Mesenchymal stem cell (in vitro differentiated cells and primary cell): ENCODE results near the gene EFCAB6.

Experiments used
- DNase-seq: peaks from one replicate; pipeline ENCODE4 v3.0.0-alpha.2; 2013
- H2AFZ ChIP-seq: one replicate; pipeline ENCODE4 v1.6.1; 2013; ENCODE audit warnings: low read depth, mild to moderate bottlenecking, control low read depth, inconsistent platforms, low read length, moderate library complexity
- H2AK5ac ChIP-seq: 2 replicates; pipeline ENCODE4 v1.6.1; 2013; ENCODE audit warnings: low read length, moderate library complexity, mild to moderate bottlenecking, inconsistent platforms; ENCODE audit not compliant: severe bottlenecking
- H2BK120ac ChIP-seq: one replicate; pipeline ENCODE4 v1.6.1; 2013; ENCODE audit warnings: low read depth, mild to moderate bottlenecking, inconsistent platforms, low read length, moderate library complexity
- H2BK12ac ChIP-seq, 2 experiments: one replicate each; pipeline ENCODE4 v1.6.1; 2013; ENCODE audit warnings: inconsistent platforms in 2 of 2, low read length in 2 of 2, mild to moderate bottlenecking in 2 of 2, moderate library complexity in 2 of 2, control low read depth in 1 of 2
- H2BK15ac ChIP-seq: one replicate; pipeline ENCODE4 v1.6.1; 2013; ENCODE audit warnings: mild to moderate bottlenecking, low read depth, inconsistent platforms; ENCODE audit not compliant: poor library complexity, severe bottlenecking
- H2BK5ac ChIP-seq: 2 replicates; pipeline ENCODE4 v1.6.1; 2013; ENCODE audit warnings: low read depth, mild to moderate bottlenecking, low read length, control low read depth, inconsistent platforms; ENCODE audit not compliant: poor library complexity, severe bottlenecking
- H3K14ac ChIP-seq, 2 experiments: one replicate each; pipeline ENCODE4 v1.6.1; 2013; ENCODE audit warnings: inconsistent platforms in 2 of 2, low read length in 2 of 2, control low read depth in 1 of 2, mild to moderate bottlenecking in 1 of 2, moderate library complexity in 1 of 2
- H3K18ac ChIP-seq, 2 experiments: one replicate each; pipeline ENCODE4 v1.6.1; 2013; ENCODE audit warnings: inconsistent platforms in 2 of 2, low read length in 2 of 2, control low read depth in 1 of 2, low read depth in 1 of 2, mild to moderate bottlenecking in 1 of 2
- H3K23ac ChIP-seq, 2 experiments: one replicate each; pipeline ENCODE4 v1.6.1; 2013; ENCODE audit warnings: inconsistent platforms in 2 of 2, low read length in 2 of 2, mild to moderate bottlenecking in 2 of 2, moderate library complexity in 2 of 2, control low read depth in 1 of 2
- H3K27ac ChIP-seq: 2 replicates; pipeline ENCODE4 v1.5.1; 2013; ENCODE audit warnings: mild to moderate bottlenecking, moderate library complexity, low read length, control low read depth, inconsistent platforms; ENCODE audit not compliant: poor library complexity, severe bottlenecking
- H3K27me3 ChIP-seq, 2 experiments: 2 replicates each; pipeline versions ENCODE4 v1.6.1 to v1.7.0; 2013; ENCODE audit warnings: low read length in 2 of 2, mild to moderate bottlenecking in 2 of 2, moderate library complexity in 2 of 2, control low read depth in 1 of 2, inconsistent platforms in 1 of 2; ENCODE audit not compliant: control insufficient read depth in 1 of 2, insufficient read depth in 1 of 2
- H3K36me3 ChIP-seq, 2 experiments: 2 replicates each; pipeline versions ENCODE4 v1.6.1 to v1.7.0; 2013; ENCODE audit warnings: low read length in 2 of 2, control low read depth in 1 of 2, inconsistent platforms in 1 of 2, low read depth in 1 of 2, mild to moderate bottlenecking in 1 of 2; ENCODE audit not compliant: insufficient read depth in 2 of 2, control insufficient read depth in 1 of 2
- H3K4ac ChIP-seq, 2 experiments: one replicate each; pipeline ENCODE4 v1.6.1; 2013; ENCODE audit warnings: inconsistent platforms in 2 of 2, low read length in 2 of 2, mild to moderate bottlenecking in 2 of 2, moderate library complexity in 2 of 2, control low read depth in 1 of 2, low read depth in 1 of 2
- H3K4me1 ChIP-seq: 2 replicates; pipeline ENCODE4 v1.6.1; 2013; ENCODE audit warnings: low read depth, low read length, control low read depth; ENCODE audit not compliant: control insufficient read depth, insufficient read depth
- H3K4me2 ChIP-seq: 2 replicates; pipeline ENCODE4 v1.6.1; 2013; ENCODE audit warnings: low read length, mild to moderate bottlenecking, inconsistent platforms; ENCODE audit not compliant: poor library complexity, severe bottlenecking
- H3K4me3 ChIP-seq, 2 experiments: 2 replicates each; pipeline versions ENCODE4 v1.5.1 to v1.7.0; 2013; ENCODE audit warnings: low read length in 2 of 2, mild to moderate bottlenecking in 2 of 2, control low read depth in 1 of 2, low read depth in 1 of 2; ENCODE audit not compliant: insufficient read depth in 1 of 2
- H3K79me1 ChIP-seq: replicated peaks from 2 replicates; pipeline ENCODE4 v1.6.1; 2013; ENCODE audit warnings: mild to moderate bottlenecking, control low read depth, low read length, inconsistent platforms; ENCODE audit not compliant: poor library complexity, severe bottlenecking
- H3K9ac ChIP-seq: 2 replicates; pipeline ENCODE4 v1.7.0; 2013; ENCODE audit warnings: mild to moderate bottlenecking, low read length, moderate library complexity
- H3K9me3 ChIP-seq: 2 replicates; pipeline ENCODE4 v1.7.0; 2013; ENCODE audit warnings: mild to moderate bottlenecking, low read length; ENCODE audit not compliant: control insufficient read depth
- H4K8ac ChIP-seq: one replicate; pipeline ENCODE4 v1.6.1; 2013; ENCODE audit warnings: inconsistent platforms, mild to moderate bottlenecking, low read length, moderate library complexity
- H4K91ac ChIP-seq: one replicate; pipeline ENCODE4 v1.6.1; 2013; ENCODE audit warnings: mild to moderate bottlenecking, low read length, inconsistent platforms
- WGBS: methylation state at CpG from one replicate; pipeline ENCODE4 v1.1.7; 2013; ENCODE audit warnings: mixed read lengths; 5-methylcytosine and 5-hydroxymethylcytosine counted together

Gene EFCAB6

DNA sequence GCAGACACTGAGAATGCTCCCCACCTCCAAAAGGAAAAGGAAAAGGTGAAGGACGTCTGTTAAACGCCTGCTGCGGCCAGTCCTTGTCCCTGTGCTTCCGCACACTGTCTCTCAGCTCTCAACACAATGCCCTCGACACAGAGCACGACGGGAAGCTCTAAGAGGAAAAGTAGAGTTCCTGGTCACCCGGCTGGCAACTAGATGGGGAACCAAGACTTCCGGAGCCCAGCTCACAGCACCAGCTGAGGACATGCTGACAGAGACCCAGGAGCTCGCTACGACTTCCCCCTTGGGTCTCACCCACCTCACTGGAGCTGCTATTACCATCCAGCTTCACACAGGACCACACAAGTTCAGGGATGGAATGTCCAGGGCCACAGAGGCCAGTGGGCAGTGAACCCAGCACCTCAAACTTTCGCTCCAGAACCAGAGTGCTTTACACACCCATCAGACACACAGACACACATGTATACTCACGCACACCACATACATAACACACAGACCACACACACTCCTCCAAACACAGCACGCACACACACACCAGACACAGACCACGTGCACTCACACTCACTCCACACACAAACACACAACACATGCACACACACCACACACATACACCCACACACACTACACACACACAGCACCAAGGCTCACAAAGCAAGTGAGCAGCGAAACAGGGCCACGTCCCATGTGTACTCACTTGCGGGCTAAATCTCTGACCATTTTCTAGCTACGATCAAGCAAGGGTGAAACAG lies 40.6 kb upstream of the EFCAB6 start:
- H3K27me3 ChIP-seq, result peaks cover 47 to 73% of the 10 kb centered on the region in 2 experiments
- H3K27ac ChIP-seq, result no peak overlapping the region
- no peak overlapping the region for H2BK12ac ChIP-seq
- no peak overlapping the region for H2AFZ ChIP-seq
- H2AK5ac ChIP-seq, result no peak overlapping the region
- peaks cover 17% of the 10 kb centered on the region for H3K9me3 ChIP-seq
- H3K36me3 ChIP-seq, result no peaks in the 10 kb centered on the region
- DNase-seq, result no peak
- no peak overlapping the region for H3K18ac ChIP-seq
- no peak overlapping the region for H2BK5ac ChIP-seq
- 79% methylated on average over 19 of the region's 19 CpGs for WGBS
- H3K79me1 ChIP-seq, result no peaks in the 10 kb centered on the region
- H3K4me1 ChIP-seq, result peaks cover 3% of the 10 kb centered on the region
- no peak overlapping the region for H3K4me3 ChIP-seq
- no peak overlapping the region for H4K91ac ChIP-seq
- H4K8ac ChIP-seq, result no peak overlapping the region
- no peak overlapping the region for H2BK15ac ChIP-seq
- H3K4ac ChIP-seq, result no peak overlapping the region
- no peak overlapping the region for H3K23ac ChIP-seq
- peak overlapping the region in 1 of 2 experiments; percentile 44 for H3K14ac ChIP-seq
- H3K4me2 ChIP-seq, result no peak overlapping the region
- no peak overlapping the region for H2BK120ac ChIP-seq
- H3K9ac ChIP-seq, result no peak overlapping the region

DNA sequence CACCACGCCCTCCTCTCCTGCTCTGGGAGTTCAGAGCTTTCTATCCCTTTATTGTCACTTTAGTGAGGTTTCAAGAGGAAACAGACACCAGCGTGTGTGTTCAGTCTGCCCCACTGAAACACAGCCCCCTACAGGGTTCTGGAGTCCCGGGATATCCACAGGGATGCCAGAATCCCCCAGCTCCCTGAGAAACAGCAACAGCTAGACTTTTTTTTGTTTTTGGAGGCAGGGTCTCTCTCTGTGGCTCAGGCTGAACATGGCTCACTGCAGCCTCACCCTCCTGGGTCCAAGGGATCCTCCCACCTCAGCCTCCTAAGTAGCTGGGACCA lies 39.8 kb upstream of the EFCAB6 start:
- no peaks in the 10 kb centered on the region for H3K79me1 ChIP-seq
- WGBS, result 32% methylated on average over 3 of the region's 3 CpGs

DNA sequence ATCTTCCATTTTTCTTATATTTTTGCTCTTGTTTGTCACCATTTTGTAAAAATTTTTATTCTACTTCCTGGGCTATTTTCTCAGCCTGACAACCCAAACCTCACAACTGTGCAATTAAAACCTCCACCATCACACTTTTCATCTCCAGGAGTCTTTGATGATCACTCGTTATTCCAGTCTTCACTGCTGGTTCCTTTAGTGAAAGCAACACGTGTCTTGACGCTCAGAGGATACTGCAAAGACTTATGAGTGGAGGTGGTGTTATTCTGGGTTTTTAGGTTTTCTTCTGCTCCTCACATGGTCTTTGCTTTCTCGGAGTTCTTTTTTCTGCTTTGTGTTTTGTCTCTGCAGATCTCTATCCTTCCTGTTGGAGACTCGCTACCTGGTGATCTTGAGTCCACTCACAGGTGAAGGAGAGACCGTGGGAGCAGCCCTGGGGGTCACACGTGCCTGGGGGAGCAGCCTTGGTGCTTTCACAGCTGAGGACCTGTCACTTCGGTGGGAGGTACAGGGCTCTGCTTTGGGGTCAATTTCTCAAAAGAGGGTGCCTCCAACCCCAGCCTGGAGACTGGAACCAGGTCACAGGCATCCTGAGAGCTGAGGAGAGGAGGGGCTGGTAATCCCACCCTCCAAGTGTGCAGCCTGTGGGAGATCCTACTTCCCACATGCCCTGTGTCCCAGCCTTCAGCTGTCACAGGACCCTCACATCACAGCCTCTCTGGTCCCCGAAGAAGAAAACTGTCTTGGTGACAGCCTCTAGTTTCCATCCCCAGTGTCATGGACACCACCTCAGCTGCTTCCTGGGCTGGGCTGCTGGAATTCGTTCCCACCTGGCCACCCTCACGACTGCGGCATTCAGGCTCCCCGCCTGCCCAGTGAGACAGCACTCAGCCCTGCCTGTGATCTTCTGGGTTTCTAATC lies 39.2 kb upstream of the EFCAB6 start:
- Histone ChIP-seq H4K8ac (no peak overlapping the region), H3K23ac (no peak overlapping the region), H3K27ac (no peak overlapping the region), H3K4me1 (peaks cover 3% of the 10 kb centered on the region), H2BK5ac (no peak overlapping the region), H3K4ac (no peak overlapping the region), H3K14ac (no peak overlapping the region), H2BK120ac (no peak overlapping the region), H3K18ac (no peak overlapping the region), H3K36me3 (no peaks in the 10 kb centered on the region), H2BK12ac (no peak overlapping the region), H3K9me3 (peaks cover 4% of the 10 kb centered on the region), H3K4me3 (no peak overlapping the region), H2BK15ac (no peak overlapping the region), H3K27me3 (peaks cover 49 to 76% of the 10 kb centered on the region in 2 experiments), H3K4me2 (no peak overlapping the region), H3K79me1 (no peaks in the 10 kb centered on the region), H4K91ac (no peak overlapping the region), H2AK5ac (no peak overlapping the region), H3K9ac (no peak overlapping the region), H2AFZ (no peak overlapping the region)
- DNase-seq, result no peak
- 69% methylated on average over 13 of the region's 13 CpGs for WGBS

More for the DNA sequence above, 39.8 kb upstream of the EFCAB6 start:
- H2AK5ac ChIP-seq, result no peak overlapping the region
- H3K36me3 ChIP-seq, result no peaks in the 10 kb centered on the region
- peaks cover 47 to 73% of the 10 kb centered on the region in 2 experiments for H3K27me3 ChIP-seq
- H3K18ac ChIP-seq, result no peak overlapping the region
- H3K4me3 ChIP-seq, result no peak overlapping the region
- H2BK12ac ChIP-seq, result no peak overlapping the region
- H3K14ac ChIP-seq, result no peak overlapping the region
- H3K9ac ChIP-seq, result no peak overlapping the region
- H3K4ac ChIP-seq, result no peak overlapping the region
- no peak overlapping the region for H2BK120ac ChIP-seq
- H3K4me2 ChIP-seq, result no peak overlapping the region
- H3K23ac ChIP-seq, result no peak overlapping the region
- H2BK5ac ChIP-seq, result no peak overlapping the region
- H2AFZ ChIP-seq, result no peak overlapping the region
- no peak for DNase-seq
- no peak overlapping the region for H2BK15ac ChIP-seq
- no peak overlapping the region for H3K27ac ChIP-seq
- no peak overlapping the region for H4K91ac ChIP-seq
- H4K8ac ChIP-seq, result no peak overlapping the region
- peaks cover 10% of the 10 kb centered on the region for H3K9me3 ChIP-seq
- H3K4me1 ChIP-seq, result peaks cover 3% of the 10 kb centered on the region

DNA sequence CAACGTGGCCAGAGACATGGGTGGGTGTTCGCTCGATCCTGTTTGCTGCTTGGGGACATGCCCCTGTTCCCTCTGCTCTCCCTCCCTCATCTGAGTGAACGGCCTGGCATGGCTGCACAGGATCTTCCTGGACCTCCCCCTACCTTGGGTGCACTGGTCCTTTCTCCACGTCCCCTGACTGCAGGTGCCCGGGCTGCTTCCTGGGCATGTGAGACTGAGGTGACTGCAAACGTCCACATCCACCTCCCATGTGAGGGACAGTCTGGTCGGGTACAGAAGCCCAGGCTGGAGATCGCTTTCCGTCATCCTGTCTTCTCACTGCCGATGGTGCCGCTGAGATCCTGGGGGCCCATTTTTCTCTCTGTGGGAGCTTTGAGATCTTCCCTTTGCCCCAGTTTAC lies 38.4 kb upstream of the EFCAB6 start:
- Histone ChIP-seq H3K27me3 (peaks cover 54 to 82% of the 10 kb centered on the region in 2 experiments), H3K79me1 (no peaks in the 10 kb centered on the region)

More for the DNA sequence above, 38.4 kb upstream of the EFCAB6 start:
- no peaks in the 10 kb centered on the region for H3K36me3 ChIP-seq
- no peak overlapping the region for H3K14ac ChIP-seq
- H3K9me3 ChIP-seq, result no peaks in the 10 kb centered on the region
- H2BK15ac ChIP-seq, result no peak overlapping the region
- H3K4me1 ChIP-seq, result peaks cover 3% of the 10 kb centered on the region
- H3K18ac ChIP-seq, result no peak overlapping the region
- DNase-seq, result no peak
- no peak overlapping the region for H2AK5ac ChIP-seq
- no peak overlapping the region for H3K4ac ChIP-seq
- 76% methylated on average over 12 of the region's 12 CpGs for WGBS
- no peak overlapping the region for H2AFZ ChIP-seq
- H2BK120ac ChIP-seq, result no peak overlapping the region
- H2BK5ac ChIP-seq, result no peak overlapping the region
- H3K4me3 ChIP-seq, result no peak overlapping the region
- no peak overlapping the region for H2BK12ac ChIP-seq
- no peak overlapping the region for H3K9ac ChIP-seq
- H4K91ac ChIP-seq, result no peak overlapping the region
- no peak overlapping the region for H3K23ac ChIP-seq
- H4K8ac ChIP-seq, result no peak overlapping the region
- no peak overlapping the region for H3K4me2 ChIP-seq
- H3K27ac ChIP-seq, result no peak overlapping the region
